ENCODE measurements around the gene HLCS. TPM values are rescaled to one million over a fixed set of nuclear protein-coding genes. Genes with fewer than 3 reads are reported as not detected.
A peak's percentile ranks its signal among the peaks of the same experiment; 100 is the strongest.

HLCS gene
- total RNA-seq, 3 donors from 2014 or later (not counting 1 experiment from before 2014, with no cell fraction given) = 28.4 to 36.0 (median 33.0) TPM

- peaks cover 14% of the 10 kb centered on the region for H3K4me1 ChIP-seq (ENCODE audit: control insufficient read depth, insufficient read depth, low read length)
Observed at GRCh38 chr21:36707763-36708285, 258.6 kb downstream of the HLCS start.

GRCh38 chr21:36706951-36707762 is 259.3 kb downstream of the HLCS start:
- no peaks in the 10 kb centered on the region for H3K36me3 Mint-ChIP-seq
- Histone ChIP-seq H3K27ac (ENCODE audit: low read length) (no peak overlapping the region), H3K36me3 (ENCODE audit: control insufficient read depth, insufficient read depth, low read length) (no peaks in the 10 kb centered on the region), H3K9me3 (ENCODE audit: control insufficient read depth, insufficient read depth, low read length) (no peaks in the 10 kb centered on the region), H3K4me1 (ENCODE audit: control insufficient read depth, insufficient read depth, low read length) (peaks cover 14% of the 10 kb centered on the region), H3K4me3 (ENCODE audit: low read length) (no peak overlapping the region), H3K27me3 (ENCODE audit: control insufficient read depth, insufficient read depth, low read length) (peaks cover 56% of the 10 kb centered on the region)
- ATAC-seq (no peak), DNase-seq (no peak)
- TF ChIP-seq, protein P1, sequence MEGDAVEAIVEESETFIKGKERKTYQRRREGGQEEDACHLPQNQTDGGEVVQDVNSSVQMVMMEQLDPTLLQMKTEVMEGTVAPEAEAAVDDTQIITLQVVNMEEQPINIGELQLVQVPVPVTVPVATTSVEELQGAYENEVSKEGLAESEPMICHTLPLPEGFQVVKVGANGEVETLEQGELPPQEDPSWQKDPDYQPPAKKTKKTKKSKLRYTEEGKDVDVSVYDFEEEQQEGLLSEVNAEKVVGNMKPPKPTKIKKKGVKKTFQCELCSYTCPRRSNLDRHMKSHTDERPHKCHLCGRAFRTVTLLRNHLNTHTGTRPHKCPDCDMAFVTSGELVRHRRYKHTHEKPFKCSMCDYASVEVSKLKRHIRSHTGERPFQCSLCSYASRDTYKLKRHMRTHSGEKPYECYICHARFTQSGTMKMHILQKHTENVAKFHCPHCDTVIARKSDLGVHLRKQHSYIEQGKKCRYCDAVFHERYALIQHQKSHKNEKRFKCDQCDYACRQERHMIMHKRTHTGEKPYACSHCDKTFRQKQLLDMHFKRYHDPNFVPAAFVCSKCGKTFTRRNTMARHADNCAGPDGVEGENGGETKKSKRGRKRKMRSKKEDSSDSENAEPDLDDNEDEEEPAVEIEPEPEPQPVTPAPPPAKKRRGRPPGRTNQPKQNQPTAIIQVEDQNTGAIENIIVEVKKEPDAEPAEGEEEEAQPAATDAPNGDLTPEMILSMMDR (IDR thresholded peaks at IDR 0.05) = no peak
- no peak overlapping the region for H3K27ac Mint-ChIP-seq
- peaks cover 67% of the 10 kb centered on the region in 2 donors for H3K27me3 Mint-ChIP-seq (ENCODE audit: low read depth in 2 of 2)
- intact Hi-C loops (cut with micrococcal nuclease) = no loop called here
- H3K9me3 Mint-ChIP-seq = no peaks in the 10 kb centered on the region
- WGBS (ENCODE audit: insufficient coverage) = 10% methylated on average over 32 of the region's 32 CpGs
- peaks cover 18 to 29% of the 10 kb centered on the region in 2 donors for H3K4me1 Mint-ChIP-seq
- H3K4me3 Mint-ChIP-seq = peak overlapping the region; percentile 9

More at GRCh38 chr21:36707763-36708285, 258.6 kb downstream of the HLCS start:
- no peak overlapping the region for H3K4me3 ChIP-seq (ENCODE audit: low read length)
- no peak for DNase-seq
- no peak for ATAC-seq
- no peaks in the 10 kb centered on the region for H3K36me3 ChIP-seq (ENCODE audit: control insufficient read depth, insufficient read depth, low read length)
- 6% methylated on average over 53 of the region's 53 CpGs for WGBS (ENCODE audit: insufficient coverage)
- H3K27ac ChIP-seq (ENCODE audit: low read length) = no peak overlapping the region
- Mint-ChIP-seq H3K36me3 (no peaks in the 10 kb centered on the region), H3K4me3 (no peak overlapping the region), H3K27ac (no peak overlapping the region), H3K4me1 (peaks cover 18 to 29% of the 10 kb centered on the region in 2 donors), H3K27me3 (ENCODE audit: low read depth in 2 of 2) (peaks cover 63 to 67% of the 10 kb centered on the region in 2 donors), H3K9me3 (no peaks in the 10 kb centered on the region)
- H3K9me3 ChIP-seq (ENCODE audit: control insufficient read depth, insufficient read depth, low read length) = no peaks in the 10 kb centered on the region
- intact Hi-C loops (cut with micrococcal nuclease) = no loop called here
- H3K27me3 ChIP-seq (ENCODE audit: control insufficient read depth, insufficient read depth, low read length) = peaks cover 55% of the 10 kb centered on the region
- TF ChIP-seq, protein P1 (IDR thresholded peaks at IDR 0.05) = no peak

- Mint-ChIP-seq H3K27me3 (ENCODE audit: low read depth in 2 of 2) (peaks cover 69 to 74% of the 10 kb centered on the region in 2 donors), H3K9me3 (no peaks in the 10 kb centered on the region), H3K4me1 (peaks cover 18 to 29% of the 10 kb centered on the region in 2 donors), H3K27ac (no peak overlapping the region), H3K4me3 (peak overlapping the region; percentile 67), H3K36me3 (no peaks in the 10 kb centered on the region)
- 2% methylated on average over 10 of the region's 13 CpGs for WGBS (ENCODE audit: insufficient coverage)
- Histone ChIP-seq H3K27ac (ENCODE audit: low read length) (no peak overlapping the region), H3K9me3 (ENCODE audit: control insufficient read depth, insufficient read depth, low read length) (no peaks in the 10 kb centered on the region), H3K4me3 (ENCODE audit: low read length) (no peak overlapping the region), H3K4me1 (ENCODE audit: control insufficient read depth, insufficient read depth, low read length) (peaks cover 14% of the 10 kb centered on the region), H3K27me3 (ENCODE audit: control insufficient read depth, insufficient read depth, low read length) (peaks cover 59% of the 10 kb centered on the region), H3K36me3 (ENCODE audit: control insufficient read depth, insufficient read depth, low read length) (no peaks in the 10 kb centered on the region)
- intact Hi-C loops (cut with micrococcal nuclease) = no loop called here
- TF ChIP-seq, protein P1 (IDR thresholded peaks at IDR 0.05) = no peak
- ATAC-seq (no peak), DNase-seq (no peak)
Observed at GRCh38 chr21:36706482-36706852, 260.0 kb downstream of the HLCS start.
